Measurements from ENCODE around the gene TGFB3. TPM values are rescaled to one million over a fixed set of nuclear protein-coding genes. Genes with fewer than 3 reads are reported as not detected.

TGFB3 gene
- polyA plus RNA-seq, 2 donors, result 2.8 to 3.9 TPM

GRCh38 chr14:75969891-75970290 is 11.9 kb downstream of the TGFB3 start:
- Histone ChIP-seq H3K9me3 (ENCODE audit: control insufficient read depth in 2 of 2, insufficient read depth in 1 of 2, low read depth in 1 of 2, low read length in 1 of 2) (no peaks in the 10 kb centered on the region), H3K4me1 (ENCODE audit: control insufficient read depth in 2 of 2, insufficient read depth in 2 of 2, low read length in 1 of 2) (peaks cover 0 to 2% of the 10 kb centered on the region in 2 donors), H3K4me3 (ENCODE audit: low read depth in 1 of 2, low read length in 2 of 2) (no peak overlapping the region), H3K36me3 (ENCODE audit: control insufficient read depth in 2 of 2, insufficient read depth in 2 of 2, low read length in 1 of 2) (peaks cover 0 to 14% of the 10 kb centered on the region in 2 donors), H3K27me3 (ENCODE audit: control insufficient read depth in 1 of 2, insufficient read depth in 2 of 2, low read length in 2 of 2) (no peaks in the 10 kb centered on the region), H3K27ac (ENCODE audit: low read depth in 2 of 2, low read length in 1 of 2) (no peak overlapping the region)
- WGBS, 2 donors, result 74 to 75% methylated on average over 8 of the region's 8 CpGs

GRCh38 chr14:75969126-75969525 is 12.7 kb downstream of the TGFB3 start:
- Histone ChIP-seq H3K27ac (ENCODE audit: low read depth in 2 of 2, low read length in 1 of 2) (no peak overlapping the region), H3K36me3 (ENCODE audit: control insufficient read depth in 2 of 2, insufficient read depth in 2 of 2, low read length in 1 of 2) (peaks cover 0 to 14% of the 10 kb centered on the region in 2 donors), H3K9me3 (ENCODE audit: control insufficient read depth in 2 of 2, insufficient read depth in 1 of 2, low read depth in 1 of 2, low read length in 1 of 2) (no peaks in the 10 kb centered on the region), H3K27me3 (ENCODE audit: control insufficient read depth in 1 of 2, insufficient read depth in 2 of 2, low read length in 2 of 2) (no peaks in the 10 kb centered on the region), H3K4me1 (ENCODE audit: control insufficient read depth in 2 of 2, insufficient read depth in 2 of 2, low read length in 1 of 2) (peaks cover 0 to 2% of the 10 kb centered on the region in 2 donors), H3K4me3 (ENCODE audit: low read depth in 1 of 2, low read length in 2 of 2) (no peak overlapping the region)
- WGBS, 2 donors, result 74 to 76% methylated on average over 4 of the region's 4 CpGs

- H3K4me1 ChIP-seq (ENCODE audit: control insufficient read depth in 2 of 2, insufficient read depth in 2 of 2, low read length in 1 of 2), result peaks cover 0 to 2% of the 10 kb centered on the region in 2 donors
- no peaks in the 10 kb centered on the region for H3K9me3 ChIP-seq (ENCODE audit: control insufficient read depth in 2 of 2, insufficient read depth in 1 of 2, low read depth in 1 of 2, low read length in 1 of 2)
- H3K27me3 ChIP-seq (ENCODE audit: control insufficient read depth in 1 of 2, insufficient read depth in 2 of 2, low read length in 2 of 2), result no peaks in the 10 kb centered on the region
- H3K27ac ChIP-seq (ENCODE audit: low read depth in 2 of 2, low read length in 1 of 2), result peak overlapping the region in 1 of 2 donors; percentile 2
- WGBS, 2 donors, result 44 to 65% methylated on average over 4 of the region's 4 CpGs
- no peak overlapping the region for H3K4me3 ChIP-seq (ENCODE audit: low read depth in 1 of 2, low read length in 2 of 2)
- H3K36me3 ChIP-seq (ENCODE audit: control insufficient read depth in 2 of 2, insufficient read depth in 2 of 2, low read length in 1 of 2), result peaks cover 0 to 14% of the 10 kb centered on the region in 2 donors
These were observed 13.3 kb downstream of the TGFB3 start for GRCh38 chr14:75968456-75968855.

- Histone ChIP-seq H3K27ac (ENCODE audit: low read depth in 2 of 2, low read length in 1 of 2) (no peak overlapping the region), H3K4me3 (ENCODE audit: low read depth in 1 of 2, low read length in 2 of 2) (no peak overlapping the region), H3K27me3 (ENCODE audit: control insufficient read depth in 1 of 2, insufficient read depth in 2 of 2, low read length in 2 of 2) (no peaks in the 10 kb centered on the region), H3K36me3 (ENCODE audit: control insufficient read depth in 2 of 2, insufficient read depth in 2 of 2, low read length in 1 of 2) (peaks cover 0 to 18% of the 10 kb centered on the region in 2 donors), H3K9me3 (ENCODE audit: control insufficient read depth in 2 of 2, insufficient read depth in 1 of 2, low read depth in 1 of 2, low read length in 1 of 2) (no peaks in the 10 kb centered on the region), H3K4me1 (ENCODE audit: control insufficient read depth in 2 of 2, insufficient read depth in 2 of 2, low read length in 1 of 2) (peaks cover 0 to 2% of the 10 kb centered on the region in 2 donors)
- WGBS, 2 donors, result 95 to 100% methylated on average over 3 of the region's 3 CpGs
These were observed 13.9 kb downstream of the TGFB3 start for GRCh38 chr14:75967866-75968265.

GRCh38 chr14:75961662-75962061 is 20.1 kb downstream of the TGFB3 start:
- Histone ChIP-seq H3K4me1 (ENCODE audit: control insufficient read depth in 2 of 2, insufficient read depth in 2 of 2, low read length in 1 of 2) (no peaks in the 10 kb centered on the region), H3K27ac (ENCODE audit: low read depth in 2 of 2, low read length in 1 of 2) (no peak overlapping the region), H3K36me3 (ENCODE audit: control insufficient read depth in 2 of 2, insufficient read depth in 2 of 2, low read length in 1 of 2) (peaks cover 0 to 7% of the 10 kb centered on the region in 2 donors), H3K4me3 (ENCODE audit: low read depth in 1 of 2, low read length in 2 of 2) (no peak overlapping the region), H3K9me3 (ENCODE audit: control insufficient read depth in 2 of 2, insufficient read depth in 1 of 2, low read depth in 1 of 2, low read length in 1 of 2) (peaks cover 0 to 2% of the 10 kb centered on the region in 2 donors), H3K27me3 (ENCODE audit: control insufficient read depth in 1 of 2, insufficient read depth in 2 of 2, low read length in 2 of 2) (no peaks in the 10 kb centered on the region)
- 75 to 87% methylated on average over 3 of the region's 3 CpGs for WGBS, 2 donors

GRCh38 chr14:75960231-75960630 is 21.6 kb downstream of the TGFB3 start:
- H3K4me3 ChIP-seq (ENCODE audit: low read depth in 1 of 2, low read length in 2 of 2), result no peak overlapping the region
- H3K27ac ChIP-seq (ENCODE audit: low read depth in 2 of 2, low read length in 1 of 2), result no peak overlapping the region
- no peaks in the 10 kb centered on the region for H3K4me1 ChIP-seq (ENCODE audit: control insufficient read depth in 2 of 2, insufficient read depth in 2 of 2, low read length in 1 of 2)
- peaks cover 0 to 8% of the 10 kb centered on the region in 2 donors for H3K36me3 ChIP-seq (ENCODE audit: control insufficient read depth in 2 of 2, insufficient read depth in 2 of 2, low read length in 1 of 2)
- H3K27me3 ChIP-seq (ENCODE audit: control insufficient read depth in 1 of 2, insufficient read depth in 2 of 2, low read length in 2 of 2), result no peaks in the 10 kb centered on the region
- peaks cover 0 to 2% of the 10 kb centered on the region in 2 donors for H3K9me3 ChIP-seq (ENCODE audit: control insufficient read depth in 2 of 2, insufficient read depth in 1 of 2, low read depth in 1 of 2, low read length in 1 of 2)
- 82 to 88% methylated on average over 6 of the region's 6 CpGs for WGBS, 2 donors

- Histone ChIP-seq H3K27me3 (ENCODE audit: control insufficient read depth in 1 of 2, insufficient read depth in 2 of 2, low read length in 2 of 2) (no peaks in the 10 kb centered on the region), H3K27ac (ENCODE audit: low read depth in 2 of 2, low read length in 1 of 2) (no peak overlapping the region), H3K36me3 (ENCODE audit: control insufficient read depth in 2 of 2, insufficient read depth in 2 of 2, low read length in 1 of 2) (peaks cover 0 to 9% of the 10 kb centered on the region in 2 donors), H3K9me3 (ENCODE audit: control insufficient read depth in 2 of 2, insufficient read depth in 1 of 2, low read depth in 1 of 2, low read length in 1 of 2) (peaks cover 0 to 2% of the 10 kb centered on the region in 2 donors), H3K4me3 (ENCODE audit: low read depth in 1 of 2, low read length in 2 of 2) (no peak overlapping the region), H3K4me1 (ENCODE audit: control insufficient read depth in 2 of 2, insufficient read depth in 2 of 2, low read length in 1 of 2) (no peaks in the 10 kb centered on the region)
- 96% methylated on average over 9 of the region's 9 CpGs for WGBS, 2 donors
These were observed 22.8 kb downstream of the TGFB3 start for GRCh38 chr14:75959031-75959430.

- Histone ChIP-seq H3K36me3 (ENCODE audit: control insufficient read depth in 2 of 2, insufficient read depth in 2 of 2, low read length in 1 of 2) (peaks cover 0 to 2% of the 10 kb centered on the region in 2 donors), H3K27ac (ENCODE audit: low read depth in 2 of 2, low read length in 1 of 2) (no peak overlapping the region), H3K4me1 (ENCODE audit: control insufficient read depth in 2 of 2, insufficient read depth in 2 of 2, low read length in 1 of 2) (no peaks in the 10 kb centered on the region), H3K27me3 (ENCODE audit: control insufficient read depth in 1 of 2, insufficient read depth in 2 of 2, low read length in 2 of 2) (no peaks in the 10 kb centered on the region), H3K4me3 (ENCODE audit: low read depth in 1 of 2, low read length in 2 of 2) (no peak overlapping the region), H3K9me3 (ENCODE audit: control insufficient read depth in 2 of 2, insufficient read depth in 1 of 2, low read depth in 1 of 2, low read length in 1 of 2) (no peaks in the 10 kb centered on the region)
- WGBS, 2 donors, result 89 to 94% methylated on average over 3 of the region's 3 CpGs
These were observed 29.3 kb downstream of the TGFB3 start for GRCh38 chr14:75952489-75952888.

- no peaks in the 10 kb centered on the region for H3K9me3 ChIP-seq (ENCODE audit: control insufficient read depth in 2 of 2, insufficient read depth in 1 of 2, low read depth in 1 of 2, low read length in 1 of 2)
- H3K27me3 ChIP-seq (ENCODE audit: control insufficient read depth in 1 of 2, insufficient read depth in 2 of 2, low read length in 2 of 2), result no peaks in the 10 kb centered on the region
- H3K4me3 ChIP-seq (ENCODE audit: low read depth in 1 of 2, low read length in 2 of 2), result no peak overlapping the region
- H3K27ac ChIP-seq (ENCODE audit: low read depth in 2 of 2, low read length in 1 of 2), result no peak overlapping the region
- H3K4me1 ChIP-seq (ENCODE audit: control insufficient read depth in 2 of 2, insufficient read depth in 2 of 2, low read length in 1 of 2), result no peaks in the 10 kb centered on the region
- WGBS, 2 donors, result 88 to 89% methylated on average over 5 of the region's 5 CpGs
- H3K36me3 ChIP-seq (ENCODE audit: control insufficient read depth in 2 of 2, insufficient read depth in 2 of 2, low read length in 1 of 2), result peaks cover 0 to 3% of the 10 kb centered on the region in 2 donors
These were observed 35.0 kb downstream of the TGFB3 start for GRCh38 chr14:75946785-75947184.

GRCh38 chr14:75944607-75945241 is 37.1 kb downstream of the TGFB3 start:
- Histone ChIP-seq H3K27me3 (ENCODE audit: control insufficient read depth in 1 of 2, insufficient read depth in 2 of 2, low read length in 2 of 2) (no peaks in the 10 kb centered on the region), H3K27ac (ENCODE audit: low read depth in 2 of 2, low read length in 1 of 2) (no peak overlapping the region), H3K4me1 (ENCODE audit: control insufficient read depth in 2 of 2, insufficient read depth in 2 of 2, low read length in 1 of 2) (no peaks in the 10 kb centered on the region), H3K4me3 (ENCODE audit: low read depth in 1 of 2, low read length in 2 of 2) (no peak overlapping the region), H3K9me3 (ENCODE audit: control insufficient read depth in 2 of 2, insufficient read depth in 1 of 2, low read depth in 1 of 2, low read length in 1 of 2) (no peaks in the 10 kb centered on the region), H3K36me3 (ENCODE audit: control insufficient read depth in 2 of 2, insufficient read depth in 2 of 2, low read length in 1 of 2) (peaks cover 0 to 3% of the 10 kb centered on the region in 2 donors)
- WGBS, 2 donors, result 93 to 95% methylated on average over 4 of the region's 4 CpGs
